Astrocyte (in vitro differentiated cells and primary cell): ENCODE data around the gene ARL6IP4. TPM values are rescaled to one million over a fixed set of nuclear protein-coding genes. Genes with fewer than 3 reads are reported as not detected.

Experiments
- DNase-seq: peaks from one replicate; pipeline ENCODE4 v3.0.0-alpha.2; 2010; ENCODE audit warnings: low read depth
- FAIRE-seq: peaks from 2 replicates; lab custom pipeline; 2011; peaks lifted over from hg19 to GRCh38; lab: Jason Lieb, UNC
- H2AFZ ChIP-seq: 2 replicates; pipeline ENCODE4 v1.6.0; 2012; ENCODE audit warnings: low read depth, low read length, inconsistent platforms
- H3K27ac ChIP-seq: 2 replicates; pipeline ENCODE4 v1.5.1; 2011; ENCODE audit warnings: low read depth, low read length, inconsistent platforms
- H3K27me3 ChIP-seq: 2 replicates; pipeline ENCODE4 v1.6.0; 2011; ENCODE audit warnings: low read length, inconsistent platforms; ENCODE audit not compliant: insufficient read depth
- H3K36me3 ChIP-seq: 2 replicates; pipeline ENCODE4 v1.5.1; 2011; ENCODE audit warnings: low read length, inconsistent platforms; ENCODE audit not compliant: insufficient read depth
- H3K4me1 ChIP-seq: 2 replicates; pipeline ENCODE4 v1.5.1; 2011; ENCODE audit warnings: low read length, inconsistent platforms; ENCODE audit not compliant: insufficient read depth
- H3K4me2 ChIP-seq: 2 replicates; pipeline ENCODE4 v1.6.0; 2012; ENCODE audit warnings: low read length, inconsistent platforms
- H3K4me3 ChIP-seq: 2 replicates; pipeline ENCODE4 v1.5.1; 2011; ENCODE audit warnings: low read depth, mild to moderate bottlenecking, low read length, inconsistent platforms; ENCODE audit not compliant: insufficient read depth
- H3K79me2 ChIP-seq: 2 replicates; pipeline ENCODE4 v1.6.0; 2012; ENCODE audit warnings: mild to moderate bottlenecking, low read length, inconsistent platforms; ENCODE audit not compliant: insufficient read depth
- H3K9ac ChIP-seq: 2 replicates; pipeline ENCODE4 v1.6.0; 2012; ENCODE audit warnings: mild to moderate bottlenecking, low read length, inconsistent platforms
- H3K9me3 ChIP-seq: 2 replicates; pipeline ENCODE4 v1.5.1; 2012; ENCODE audit warnings: low read depth, mild to moderate bottlenecking, low read length, inconsistent platforms; ENCODE audit not compliant: insufficient read depth
- H4K20me1 ChIP-seq: 2 replicates; pipeline ENCODE4 v1.6.0; 2012; ENCODE audit warnings: low read length, inconsistent platforms; ENCODE audit not compliant: insufficient read depth
- H3K27ac Mint-ChIP-seq: one replicate; pipeline ENCODE4 v1.8.0; 2021; ENCODE audit warnings: mild to moderate bottlenecking, mixed read lengths; ENCODE audit not compliant: unreplicated experiment
- H3K27me3 Mint-ChIP-seq: one replicate; pipeline ENCODE4 v1.8.0; 2021; ENCODE audit warnings: low read depth, mixed read lengths; ENCODE audit not compliant: unreplicated experiment
- H3K36me3 Mint-ChIP-seq: one replicate; pipeline ENCODE4 v1.8.0; 2021; ENCODE audit warnings: low read depth, mixed read lengths; ENCODE audit not compliant: unreplicated experiment
- H3K4me1 Mint-ChIP-seq: one replicate; pipeline ENCODE4 v1.8.0; 2021; ENCODE audit warnings: low read depth, mixed read lengths; ENCODE audit not compliant: unreplicated experiment
- H3K4me3 Mint-ChIP-seq: one replicate; pipeline ENCODE4 v1.8.0; 2021; ENCODE audit warnings: mild to moderate bottlenecking, moderate library complexity, mixed read lengths; ENCODE audit not compliant: unreplicated experiment
- H3K9me3 Mint-ChIP-seq: one replicate; pipeline ENCODE4 v1.8.0; 2021; ENCODE audit warnings: mild to moderate bottlenecking, mixed read lengths; ENCODE audit not compliant: unreplicated experiment
- EZH2 ChIP-seq: IDR thresholded peaks from 2 replicates; pipeline ENCODE4 v1.6.1; 2012; ENCODE audit warnings: mild to moderate bottlenecking, low read length, inconsistent platforms; ENCODE audit not compliant: insufficient read depth
- total RNA-seq: library from RNA; stranded (reverse); gene quantifications from 2 replicates; pipeline ENCODE4 v1.2.1, GENCODE V29; 2021
- TF ChIP-seq, protein P1 (sequence below): IDR thresholded peaks from 2 replicates; pipeline ENCODE4 v1.5.1; 2011; ENCODE audit warnings: low read depth, mild to moderate bottlenecking, inconsistent platforms, low read length, moderate library complexity; ENCODE audit not compliant: insufficient read depth

The ARL6IP4 gene
- total RNA-seq, 1 donor from 2014 or later, result 122 TPM

DNA sequence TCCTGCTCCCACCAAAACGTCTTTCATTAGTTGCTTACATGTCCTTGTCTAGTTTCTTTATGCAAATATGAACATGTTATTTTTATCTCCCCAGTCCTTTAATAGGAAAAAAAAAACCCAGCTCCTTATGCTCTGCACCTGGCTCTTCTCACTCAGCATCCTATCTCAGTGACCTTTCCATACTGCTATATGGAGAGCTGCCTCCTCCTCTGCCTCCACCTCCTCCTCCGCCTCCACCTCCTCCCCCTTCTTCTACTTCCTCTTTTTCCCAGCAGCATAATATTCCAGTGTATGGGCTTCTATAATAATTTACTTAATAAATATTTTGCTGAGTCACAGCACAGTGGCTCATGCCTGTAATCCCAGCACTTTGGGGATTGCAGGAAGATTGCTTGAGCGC is 45.8 kb upstream of the ARL6IP4 start:
- no peaks in the 10 kb centered on the region for H3K4me1 Mint-ChIP-seq

DNA sequence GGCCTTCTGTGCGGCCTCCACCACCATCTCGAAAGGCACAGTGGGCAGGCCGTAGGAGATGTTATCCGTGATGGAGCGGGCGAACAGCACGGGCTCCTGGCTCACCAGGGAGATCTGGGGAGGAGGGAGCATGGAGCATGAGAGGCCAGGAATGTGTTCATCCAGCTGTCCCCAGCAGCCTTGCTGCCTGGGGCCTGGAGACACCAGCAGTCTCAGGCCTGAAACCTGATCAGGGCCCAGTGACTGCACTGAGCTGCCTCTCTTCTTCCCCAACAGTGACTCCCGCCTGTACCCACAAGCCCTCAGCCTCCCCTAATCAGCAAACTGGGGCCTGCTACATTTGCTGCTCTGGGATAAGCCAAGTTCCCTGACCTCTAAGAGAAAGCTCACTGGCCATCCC is 45.2 kb upstream of the ARL6IP4 start:
- no peaks in the 10 kb centered on the region for H4K20me1 ChIP-seq
- no peak for TF ChIP-seq EZH2
- TF ChIP-seq, protein P1, sequence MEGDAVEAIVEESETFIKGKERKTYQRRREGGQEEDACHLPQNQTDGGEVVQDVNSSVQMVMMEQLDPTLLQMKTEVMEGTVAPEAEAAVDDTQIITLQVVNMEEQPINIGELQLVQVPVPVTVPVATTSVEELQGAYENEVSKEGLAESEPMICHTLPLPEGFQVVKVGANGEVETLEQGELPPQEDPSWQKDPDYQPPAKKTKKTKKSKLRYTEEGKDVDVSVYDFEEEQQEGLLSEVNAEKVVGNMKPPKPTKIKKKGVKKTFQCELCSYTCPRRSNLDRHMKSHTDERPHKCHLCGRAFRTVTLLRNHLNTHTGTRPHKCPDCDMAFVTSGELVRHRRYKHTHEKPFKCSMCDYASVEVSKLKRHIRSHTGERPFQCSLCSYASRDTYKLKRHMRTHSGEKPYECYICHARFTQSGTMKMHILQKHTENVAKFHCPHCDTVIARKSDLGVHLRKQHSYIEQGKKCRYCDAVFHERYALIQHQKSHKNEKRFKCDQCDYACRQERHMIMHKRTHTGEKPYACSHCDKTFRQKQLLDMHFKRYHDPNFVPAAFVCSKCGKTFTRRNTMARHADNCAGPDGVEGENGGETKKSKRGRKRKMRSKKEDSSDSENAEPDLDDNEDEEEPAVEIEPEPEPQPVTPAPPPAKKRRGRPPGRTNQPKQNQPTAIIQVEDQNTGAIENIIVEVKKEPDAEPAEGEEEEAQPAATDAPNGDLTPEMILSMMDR, result no peak
- Mint-ChIP-seq H3K36me3 (peaks cover 9% of the 10 kb centered on the region), H3K27me3 (no peaks in the 10 kb centered on the region), H3K27ac (no peak overlapping the region), H3K9me3 (no peaks in the 10 kb centered on the region), H3K4me1 (no peaks in the 10 kb centered on the region), H3K4me3 (no peak overlapping the region)
- H3K27ac ChIP-seq, result no peak overlapping the region
- no peaks in the 10 kb centered on the region for H3K27me3 ChIP-seq
- no peak overlapping the region for H3K4me3 ChIP-seq
- no peak for DNase-seq
- H3K79me2 ChIP-seq, result no peaks in the 10 kb centered on the region
- H3K9me3 ChIP-seq, result no peaks in the 10 kb centered on the region
- FAIRE-seq, result no peak
- H3K9ac ChIP-seq, result no peak overlapping the region
- H3K36me3 ChIP-seq, result no peaks in the 10 kb centered on the region
- no peak overlapping the region for H3K4me2 ChIP-seq
- H3K4me1 ChIP-seq, result no peaks in the 10 kb centered on the region
- H2AFZ ChIP-seq, result no peak overlapping the region

More for the DNA sequence above, 45.8 kb upstream of the ARL6IP4 start:
- H3K4me1 ChIP-seq, result no peaks in the 10 kb centered on the region
- H3K27ac Mint-ChIP-seq, result no peak overlapping the region
- no peak overlapping the region for H2AFZ ChIP-seq
- H3K79me2 ChIP-seq, result no peaks in the 10 kb centered on the region
- H3K27me3 Mint-ChIP-seq, result no peaks in the 10 kb centered on the region
- H3K9me3 ChIP-seq, result no peaks in the 10 kb centered on the region
- no peaks in the 10 kb centered on the region for H4K20me1 ChIP-seq
- H3K4me3 Mint-ChIP-seq, result no peak overlapping the region
- TF ChIP-seq EZH2, result no peak
- TF ChIP-seq, protein P1, result no peak
- FAIRE-seq, result no peak
- no peaks in the 10 kb centered on the region for H3K9me3 Mint-ChIP-seq
- H3K4me3 ChIP-seq, result no peak overlapping the region
- no peaks in the 10 kb centered on the region for H3K27me3 ChIP-seq
- no peak overlapping the region for H3K4me2 ChIP-seq
- no peak overlapping the region for H3K27ac ChIP-seq
- no peak for DNase-seq
- H3K36me3 Mint-ChIP-seq, result peaks cover 6% of the 10 kb centered on the region
- no peak overlapping the region for H3K9ac ChIP-seq
- H3K36me3 ChIP-seq, result no peaks in the 10 kb centered on the region

DNA sequence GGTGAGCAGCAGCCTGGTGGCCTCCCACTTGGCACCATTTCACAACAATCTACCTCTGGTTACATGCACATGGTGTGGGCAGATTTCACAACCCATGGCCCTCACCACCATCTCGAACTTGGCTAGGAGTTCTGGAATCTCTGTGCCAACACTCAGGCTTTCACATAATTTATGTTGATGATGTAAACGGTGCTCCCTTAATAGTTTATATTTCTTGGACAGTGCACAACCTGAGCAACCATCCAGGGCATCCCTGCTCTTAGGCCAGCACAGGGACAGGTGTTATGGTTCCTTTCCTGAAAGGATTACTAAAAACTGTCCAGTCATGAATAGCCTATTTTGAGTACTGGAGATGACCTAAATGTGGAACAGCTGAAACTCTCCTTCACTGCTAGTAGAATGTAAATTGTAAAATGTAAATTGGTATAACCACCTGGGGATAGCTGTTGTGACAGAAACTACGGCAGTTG is 42.8 kb upstream of the ARL6IP4 start:
- no peak for DNase-seq
- peaks cover under 1% of the 10 kb centered on the region for H3K4me1 ChIP-seq
- H3K4me1 Mint-ChIP-seq, result no peaks in the 10 kb centered on the region
- H3K27ac ChIP-seq, result no peak overlapping the region
- H3K4me3 Mint-ChIP-seq, result no peak overlapping the region
- H3K9me3 ChIP-seq, result no peaks in the 10 kb centered on the region
- TF ChIP-seq EZH2, result no peak
- no peak overlapping the region for H3K4me3 ChIP-seq
- no peak for FAIRE-seq
- no peaks in the 10 kb centered on the region for H3K27me3 Mint-ChIP-seq
- H3K36me3 ChIP-seq, result no peaks in the 10 kb centered on the region
- no peak overlapping the region for H3K9ac ChIP-seq
- H4K20me1 ChIP-seq, result no peaks in the 10 kb centered on the region
- no peaks in the 10 kb centered on the region for H3K9me3 Mint-ChIP-seq
- no peak overlapping the region for H3K27ac Mint-ChIP-seq
- no peak overlapping the region for H2AFZ ChIP-seq
- no peaks in the 10 kb centered on the region for H3K27me3 ChIP-seq
- no peaks in the 10 kb centered on the region for H3K79me2 ChIP-seq
- peaks cover 9% of the 10 kb centered on the region for H3K36me3 Mint-ChIP-seq
- no peak overlapping the region for H3K4me2 ChIP-seq
